GM19193 (cell line): Measurements from ENCODE around the gene RAX2.

Experiments
- POLR2A ChIP-seq: IDR thresholded peaks from 4 replicates; pipeline ENCODE4 v1.6.1; 2011; ENCODE audit not compliant: insufficient read depth, insufficient read length; ENCODE audit errors: extremely low read depth

The RAX2 gene

GRCh38 chr19:3761382-3762129 lies 10.5 kb downstream of the RAX2 start, which contains the start of gene APBA3:
APBA3 (minus strand) TSS chr19:3761692; CDS start chr19:3760264, 1,428 bp downstream.
- peak; percentile 94 for TF ChIP-seq POLR2A

GRCh38 chr19:3760871-3761361 lies 11.1 kb downstream of the RAX2 start:
- TF ChIP-seq POLR2A: no peak

GRCh38 chr19:3759482-3760254 lies 12.4 kb downstream of the RAX2 start:
- no peak for TF ChIP-seq POLR2A

DNA sequence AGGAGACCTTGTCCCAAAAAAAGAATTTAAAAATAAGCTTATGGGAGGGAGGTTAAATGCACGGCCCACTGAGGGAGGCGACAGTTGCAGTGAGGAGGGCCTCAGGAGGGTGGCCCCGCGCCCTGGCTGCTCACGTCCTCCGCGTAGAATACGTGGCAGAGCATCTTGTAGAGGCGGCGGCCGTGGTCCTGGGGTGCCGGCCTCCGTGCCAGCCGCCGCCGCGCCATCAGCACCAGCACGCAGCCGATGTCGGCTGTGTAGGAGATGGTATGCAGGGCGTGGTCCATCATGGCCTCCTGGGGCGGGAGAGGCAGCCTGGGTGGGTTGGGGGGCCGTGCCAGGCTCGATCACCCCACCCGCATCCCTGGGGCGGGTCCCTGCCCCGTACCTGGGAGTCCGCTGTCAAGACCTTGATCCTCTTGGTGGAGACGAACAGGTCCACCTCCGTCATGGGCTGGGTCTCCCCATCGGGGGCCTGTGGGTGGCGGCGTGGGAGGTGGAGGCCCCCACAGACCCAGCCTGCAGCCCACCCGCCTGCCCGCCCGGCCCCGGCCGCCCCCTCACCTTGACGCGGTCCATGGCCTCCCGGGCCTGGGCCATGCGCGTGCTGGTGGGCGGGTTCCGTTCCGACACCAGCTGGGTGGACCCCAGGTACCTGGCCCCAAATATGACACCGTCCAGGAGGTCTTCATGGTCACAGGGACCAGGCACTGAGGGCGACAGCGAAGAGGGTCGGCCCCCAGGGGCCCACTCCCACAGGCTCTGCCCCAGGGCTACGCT lies 18.2 kb downstream of the RAX2 start:
- TF ChIP-seq POLR2A: no peak

DNA sequence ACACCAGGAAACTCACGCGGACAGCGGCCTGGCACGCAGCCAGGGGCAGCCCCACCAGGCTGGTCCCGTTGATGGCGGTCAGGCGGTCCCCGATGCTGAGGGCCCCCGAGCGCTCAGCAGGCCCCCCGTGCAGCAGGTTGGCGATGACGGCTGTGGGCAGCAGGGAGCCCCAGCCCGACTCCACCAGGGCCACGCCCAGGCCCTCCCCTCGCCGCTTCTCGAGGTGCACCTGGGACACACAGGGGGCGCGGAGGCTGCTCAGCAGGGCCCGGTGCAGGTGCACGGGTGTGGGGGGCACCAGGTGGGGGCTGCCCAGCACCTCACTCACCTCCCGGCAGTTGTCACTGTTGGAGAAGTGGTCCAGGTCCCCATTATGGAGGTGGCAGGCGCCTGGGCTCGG lies 19.5 kb downstream of the RAX2 start:
- no peak for TF ChIP-seq POLR2A

DNA sequence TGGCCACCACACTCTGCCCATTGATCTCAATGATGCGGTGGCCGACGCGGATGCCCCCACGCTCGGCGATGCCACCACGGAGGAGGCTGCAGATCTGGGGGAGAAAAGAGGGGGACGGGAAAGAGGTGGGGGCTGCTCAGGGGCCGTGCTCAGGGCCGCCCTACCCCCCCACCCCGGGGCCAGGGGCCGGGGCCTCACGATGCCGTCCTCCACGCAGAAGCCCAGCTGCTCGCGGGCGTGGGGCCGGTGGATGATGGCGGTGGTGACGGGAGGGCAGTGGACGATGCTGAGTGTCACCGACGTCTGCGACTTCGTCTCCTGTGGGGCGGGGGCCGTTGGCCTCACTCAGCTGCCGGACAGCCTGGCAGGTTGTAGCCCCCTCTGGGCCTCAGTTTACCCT lies 20.8 kb downstream of the RAX2 start:
- TF ChIP-seq POLR2A: no peak

- TF ChIP-seq POLR2A: no peak
These were observed 21.8 kb downstream of the RAX2 start for GRCh38 chr19:3750211-3750610.

DNA sequence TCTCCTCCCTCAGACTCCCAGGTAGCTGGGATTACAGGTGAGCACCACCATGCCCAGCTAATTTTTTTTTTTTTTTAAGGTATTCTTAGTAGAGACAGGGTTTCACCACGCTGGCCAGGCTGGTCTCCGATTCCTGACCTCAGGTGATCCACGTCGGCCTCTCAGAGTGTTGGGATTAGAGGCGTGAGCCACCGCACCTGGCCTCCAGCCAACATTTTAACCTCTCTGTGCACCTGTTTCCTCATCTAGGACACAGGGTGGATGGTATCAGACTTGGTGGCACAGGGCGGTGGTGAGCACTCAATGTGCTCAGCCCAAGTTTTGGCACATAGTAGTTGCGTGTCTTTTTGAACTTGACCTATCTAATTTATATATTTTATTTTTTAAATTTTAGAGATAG lies 23.1 kb downstream of the RAX2 start:
- no peak for TF ChIP-seq POLR2A

DNA sequence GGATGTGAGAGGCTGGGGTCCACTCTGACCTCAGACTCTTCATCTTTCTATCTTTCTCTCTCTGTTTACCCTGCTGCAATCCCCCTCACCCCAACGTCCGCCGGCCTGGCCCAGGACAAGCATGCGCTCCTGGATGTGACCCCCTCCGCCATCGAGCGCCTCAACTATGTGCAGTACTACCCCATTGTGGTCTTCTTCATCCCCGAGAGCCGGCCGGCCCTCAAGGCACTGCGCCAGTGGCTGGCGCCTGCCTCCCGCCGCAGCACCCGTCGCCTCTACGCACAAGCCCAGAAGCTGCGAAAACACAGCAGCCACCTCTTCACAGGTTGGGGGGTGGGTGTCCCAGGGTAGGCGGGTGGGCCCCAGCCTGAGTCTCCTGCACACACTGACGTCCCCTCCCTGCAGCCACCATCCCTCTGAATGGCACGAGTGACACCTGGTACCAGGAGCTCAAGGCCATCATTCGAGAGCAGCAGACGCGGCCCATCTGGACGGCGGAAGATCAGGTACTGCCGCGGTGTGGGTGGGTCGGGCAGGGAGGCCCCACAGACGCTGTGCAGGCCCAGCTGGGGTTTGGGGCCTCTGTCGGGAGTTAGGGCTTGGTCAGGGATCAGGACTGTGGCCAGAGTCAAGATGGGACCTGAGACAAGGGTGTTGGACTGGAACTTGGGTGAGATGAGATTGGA lies 25.5 kb downstream of the RAX2 start:
- no peak for TF ChIP-seq POLR2A

DNA sequence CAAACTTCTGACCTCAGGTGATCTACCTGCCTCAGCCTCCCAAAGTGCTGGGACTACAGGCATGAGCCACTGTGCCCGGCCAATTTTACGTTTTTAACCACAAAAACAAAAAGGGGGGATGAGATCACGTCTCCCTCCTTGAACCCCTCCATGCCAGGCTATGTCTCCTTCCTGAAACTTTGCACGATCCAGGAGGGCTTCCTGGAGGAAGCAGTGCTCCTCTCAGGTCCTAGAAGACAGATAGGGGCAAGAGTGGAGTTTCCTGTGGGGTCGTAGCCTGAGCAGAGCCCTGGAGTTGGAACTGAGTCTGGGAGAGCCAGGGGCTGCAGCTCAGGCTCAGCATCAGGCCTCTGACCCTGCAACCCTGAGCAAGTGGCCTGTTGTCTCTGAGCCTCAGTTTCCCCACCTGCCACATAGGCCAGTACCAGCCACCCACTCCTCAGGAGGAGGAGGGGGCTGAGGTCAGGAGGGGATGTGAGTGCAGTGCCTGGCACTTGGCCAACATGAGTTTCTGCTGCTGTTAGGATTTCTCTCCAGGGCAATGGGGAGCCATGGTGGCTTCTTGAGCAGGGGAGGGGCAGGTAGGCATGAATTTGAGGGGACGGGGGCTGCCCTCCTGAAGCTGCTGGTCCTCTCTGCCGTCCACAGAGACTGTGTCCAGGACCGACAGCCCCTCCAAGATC lies 26.5 kb downstream of the RAX2 start:
- TF ChIP-seq POLR2A: no peak

GRCh38 chr19:3743486-3743885 lies 28.5 kb downstream of the RAX2 start:
- TF ChIP-seq POLR2A: no peak

- TF ChIP-seq POLR2A: no peak
These were observed 31.6 kb downstream of the RAX2 start for GRCh38 chr19:3740431-3740830.

DNA sequence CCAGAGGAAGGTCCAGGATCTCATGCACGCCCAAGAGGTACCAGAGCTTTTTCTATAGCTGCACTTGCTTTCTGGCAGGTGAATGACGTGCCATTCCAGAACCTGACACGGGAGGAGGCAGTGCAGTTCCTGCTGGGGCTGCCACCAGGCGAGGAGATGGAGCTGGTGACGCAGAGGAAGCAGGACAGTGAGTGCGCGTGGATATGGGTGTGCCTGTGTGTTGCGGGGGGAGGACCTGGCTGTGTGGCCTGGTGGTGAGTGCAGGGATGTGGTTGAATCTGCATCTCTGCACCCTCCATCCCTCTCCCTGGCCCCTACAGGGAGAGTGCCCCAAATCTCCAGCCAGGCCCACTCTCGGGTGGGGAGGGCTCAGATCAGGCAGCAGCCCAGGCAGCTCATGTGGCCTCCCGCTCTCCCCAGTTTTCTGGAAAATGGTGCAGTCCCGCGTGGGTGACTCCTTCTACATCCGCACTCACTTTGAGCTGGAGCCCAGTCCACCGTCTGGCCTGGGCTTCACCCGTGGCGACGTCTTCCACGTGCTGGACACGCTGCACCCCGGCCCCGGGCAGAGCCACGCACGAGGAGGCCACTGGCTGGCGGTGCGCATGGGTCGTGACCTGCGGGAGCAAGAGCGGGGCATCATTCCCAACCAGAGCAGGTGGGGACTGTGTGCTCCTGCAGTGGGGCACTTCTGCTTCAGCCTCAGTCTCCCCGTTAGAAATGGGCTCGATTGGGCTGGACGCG lies 33.4 kb downstream of the RAX2 start:
- no peak for TF ChIP-seq POLR2A
